GM12872 (cell line): ENCODE data around the gene SPECC1L.

Experiments
- TF ChIP-seq, protein P1 (sequence below): IDR thresholded peaks from 3 replicates; pipeline ENCODE4 v1.5.1; 2011; ENCODE audit warnings: low read depth, mild to moderate bottlenecking, low read length, moderate library complexity; ENCODE audit not compliant: insufficient read depth

Gene SPECC1L

DNA sequence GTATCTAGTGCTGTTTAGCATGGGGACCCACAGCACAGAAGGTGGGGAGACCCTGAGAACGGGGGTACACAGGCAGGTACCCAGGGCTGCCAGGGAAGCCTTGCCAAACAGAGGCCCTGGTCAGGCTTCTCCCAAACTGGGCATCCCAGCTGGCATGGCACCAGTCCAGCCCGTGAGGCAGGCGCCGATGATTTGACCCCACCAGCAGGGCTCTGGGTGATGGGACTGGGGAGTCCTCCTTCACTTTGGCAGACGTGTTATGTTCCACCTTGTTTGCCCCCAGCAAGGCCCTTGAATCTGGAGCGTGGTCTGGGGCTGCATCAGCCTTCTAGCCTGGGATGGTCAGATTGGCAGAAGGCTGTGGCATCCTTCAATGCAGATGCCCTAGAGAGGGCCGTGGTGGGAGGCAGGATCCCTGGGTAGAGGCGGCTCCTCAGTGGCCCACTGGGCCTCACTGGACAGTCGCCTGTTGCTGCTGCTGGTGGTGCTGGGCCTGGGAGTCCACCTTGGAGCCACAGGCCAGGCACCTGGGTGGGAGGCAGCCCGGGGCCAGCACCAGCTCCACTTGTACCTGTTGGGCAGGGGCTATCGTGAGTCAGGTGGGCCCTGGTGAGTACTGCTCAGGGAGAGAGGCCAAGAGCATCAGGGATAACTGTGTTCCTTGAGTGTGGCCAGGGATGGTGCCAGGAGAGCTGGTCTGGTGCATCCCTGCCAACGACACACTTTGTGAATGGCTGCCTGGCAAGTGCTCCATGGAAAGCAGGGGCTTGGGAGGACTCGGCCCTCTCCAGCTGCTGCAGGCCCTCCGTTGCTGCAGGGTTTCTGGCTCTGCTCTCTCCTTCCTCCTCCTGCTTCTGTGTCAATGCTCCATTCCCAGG is 160.0 kb downstream of the SPECC1L start:
- TF ChIP-seq, protein P1, sequence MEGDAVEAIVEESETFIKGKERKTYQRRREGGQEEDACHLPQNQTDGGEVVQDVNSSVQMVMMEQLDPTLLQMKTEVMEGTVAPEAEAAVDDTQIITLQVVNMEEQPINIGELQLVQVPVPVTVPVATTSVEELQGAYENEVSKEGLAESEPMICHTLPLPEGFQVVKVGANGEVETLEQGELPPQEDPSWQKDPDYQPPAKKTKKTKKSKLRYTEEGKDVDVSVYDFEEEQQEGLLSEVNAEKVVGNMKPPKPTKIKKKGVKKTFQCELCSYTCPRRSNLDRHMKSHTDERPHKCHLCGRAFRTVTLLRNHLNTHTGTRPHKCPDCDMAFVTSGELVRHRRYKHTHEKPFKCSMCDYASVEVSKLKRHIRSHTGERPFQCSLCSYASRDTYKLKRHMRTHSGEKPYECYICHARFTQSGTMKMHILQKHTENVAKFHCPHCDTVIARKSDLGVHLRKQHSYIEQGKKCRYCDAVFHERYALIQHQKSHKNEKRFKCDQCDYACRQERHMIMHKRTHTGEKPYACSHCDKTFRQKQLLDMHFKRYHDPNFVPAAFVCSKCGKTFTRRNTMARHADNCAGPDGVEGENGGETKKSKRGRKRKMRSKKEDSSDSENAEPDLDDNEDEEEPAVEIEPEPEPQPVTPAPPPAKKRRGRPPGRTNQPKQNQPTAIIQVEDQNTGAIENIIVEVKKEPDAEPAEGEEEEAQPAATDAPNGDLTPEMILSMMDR = no peak

DNA sequence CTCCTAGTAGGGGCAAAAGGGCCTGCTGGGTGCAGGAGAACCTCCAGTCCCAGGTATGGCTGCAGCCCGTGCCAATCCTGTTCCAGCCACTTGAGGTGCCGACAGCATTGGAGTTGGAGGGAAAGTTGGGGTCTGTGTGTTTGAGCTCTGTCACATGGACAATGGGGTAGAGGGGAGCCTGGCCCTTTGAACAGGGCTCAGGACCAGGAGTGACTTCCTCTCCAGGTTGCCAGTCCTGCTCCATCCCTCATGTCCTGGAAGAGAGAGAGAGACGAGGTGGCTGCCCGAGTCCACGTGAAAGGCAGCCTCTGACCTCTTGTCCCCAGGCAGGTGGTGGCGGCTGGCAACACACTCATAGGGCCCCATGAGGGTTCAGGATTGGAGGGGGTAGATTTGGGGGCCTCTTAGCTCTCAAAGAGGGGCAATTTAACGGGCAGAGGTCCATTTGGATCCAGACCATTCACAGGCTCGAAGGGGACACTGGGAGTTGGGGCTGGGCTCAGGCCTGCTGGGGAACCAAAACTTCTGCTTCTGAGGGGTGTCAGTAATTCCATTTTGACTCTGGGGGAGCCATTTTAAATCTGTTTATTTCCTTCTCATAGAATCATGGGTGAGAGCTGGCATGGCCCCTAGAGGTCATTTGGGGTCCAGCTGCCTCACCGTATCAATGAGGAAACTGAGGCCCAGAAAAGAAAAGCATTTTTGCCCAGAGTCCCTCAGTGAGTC is 160.8 kb downstream of the SPECC1L start:
- TF ChIP-seq, protein P1 = no peak

DNA sequence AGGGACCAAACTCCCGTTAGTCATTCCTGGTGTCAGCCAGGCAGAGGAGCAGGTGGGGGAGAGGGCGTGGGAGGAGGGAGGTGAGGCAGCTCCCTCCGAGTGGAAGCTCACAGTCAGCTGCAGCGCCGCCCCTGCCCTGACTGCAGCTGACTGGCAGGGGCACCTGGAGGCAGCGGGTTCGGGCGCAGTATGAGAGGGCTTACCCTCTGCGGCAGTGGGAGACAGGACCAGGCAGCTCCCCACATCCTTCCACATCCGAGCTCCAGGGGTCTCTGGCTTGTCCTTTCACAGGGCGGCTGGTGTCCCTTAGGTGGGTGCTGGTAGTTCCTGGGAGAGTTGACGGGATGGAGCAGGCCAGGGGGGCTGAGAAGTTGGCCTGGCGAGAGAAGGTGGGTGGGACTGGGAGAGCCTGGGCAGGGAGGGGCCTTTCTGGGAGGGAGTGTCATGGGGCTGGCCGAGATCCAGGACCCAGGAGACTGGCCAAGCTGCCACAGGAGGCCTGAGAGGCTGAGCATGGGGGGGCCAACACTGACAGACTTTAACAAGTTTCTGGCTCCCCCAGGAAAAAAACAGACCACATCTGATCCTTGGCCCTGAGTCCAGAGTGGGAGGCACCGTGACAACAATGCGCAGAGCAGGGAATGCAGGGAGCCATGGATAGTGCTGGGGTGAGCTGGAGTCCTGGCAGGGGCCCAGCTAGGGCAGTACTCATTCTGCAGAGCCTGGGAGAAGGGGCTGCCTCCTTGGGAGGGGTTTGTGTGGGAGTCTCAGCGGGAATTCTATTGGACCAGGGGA is 161.6 kb downstream of the SPECC1L start:
- TF ChIP-seq, protein P1 = no peak

DNA sequence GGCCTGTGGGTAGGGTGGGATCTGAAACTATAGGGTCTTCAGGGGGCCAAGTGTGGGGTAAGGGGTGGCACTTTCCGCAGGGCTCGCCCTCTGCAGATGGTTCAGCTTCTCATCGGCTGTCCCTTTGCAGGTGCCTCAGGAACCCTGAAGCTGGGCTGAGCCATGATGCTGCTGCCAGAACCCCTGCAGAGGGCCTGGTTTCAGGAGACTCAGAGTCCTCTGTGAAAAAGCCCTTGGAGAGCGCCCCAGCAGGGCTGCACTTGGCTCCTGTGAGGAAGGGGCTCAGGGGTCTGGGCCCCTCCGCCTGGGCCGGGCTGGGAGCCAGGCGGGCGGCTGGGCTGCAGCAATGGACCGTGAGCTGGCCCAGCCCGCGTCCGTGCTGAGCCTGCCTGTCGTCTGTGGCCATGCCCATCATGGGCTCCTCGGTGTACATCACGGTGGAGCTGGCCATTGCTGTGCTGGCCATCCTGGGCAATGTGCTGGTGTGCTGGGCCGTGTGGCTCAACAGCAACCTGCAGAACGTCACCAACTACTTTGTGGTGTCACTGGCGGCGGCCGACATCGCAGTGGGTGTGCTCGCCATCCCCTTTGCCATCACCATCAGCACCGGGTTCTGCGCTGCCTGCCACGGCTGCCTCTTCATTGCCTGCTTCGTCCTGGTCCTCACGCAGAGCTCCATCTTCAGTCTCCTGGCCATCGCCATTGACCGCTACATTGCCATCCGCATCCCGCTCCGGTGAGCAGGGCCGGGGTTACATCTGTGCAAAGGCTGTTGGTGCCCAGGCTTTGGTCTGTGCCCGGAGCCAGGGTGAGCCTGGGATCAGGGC is 162.6 kb downstream of the SPECC1L start:
- TF ChIP-seq, protein P1 = no peak

DNA sequence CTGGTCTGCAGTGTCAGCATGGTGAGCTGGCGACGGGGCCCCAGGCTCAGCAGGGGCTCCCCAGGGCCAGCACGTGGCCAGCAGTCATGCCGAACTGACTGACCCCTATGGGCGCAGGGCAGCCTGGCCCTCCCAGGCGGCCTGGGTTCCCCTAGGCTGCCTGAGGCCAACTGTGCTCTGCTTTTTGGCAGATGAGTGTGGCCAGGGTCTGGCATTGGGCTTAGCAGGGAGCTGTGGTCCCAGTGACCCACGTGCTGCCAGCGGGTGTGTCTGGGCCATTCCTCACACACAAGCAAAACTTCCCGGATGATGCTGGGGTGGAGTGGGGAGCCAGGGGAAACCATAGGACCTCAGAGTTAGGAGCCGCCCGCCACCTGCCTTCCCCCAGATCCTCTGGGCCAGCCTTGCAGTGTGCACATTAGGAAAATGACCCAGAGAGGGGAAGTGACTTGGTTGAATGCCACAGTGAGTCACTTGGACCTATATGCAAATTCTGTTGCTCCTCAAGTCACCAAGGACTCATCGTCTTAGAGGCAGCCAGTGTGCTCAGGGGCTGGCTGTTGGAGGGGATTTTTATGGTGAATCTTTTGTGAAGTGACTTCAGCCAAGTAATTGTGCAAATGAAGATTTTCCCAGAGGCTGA is 163.3 kb downstream of the SPECC1L start:
- TF ChIP-seq, protein P1 = no peak

DNA sequence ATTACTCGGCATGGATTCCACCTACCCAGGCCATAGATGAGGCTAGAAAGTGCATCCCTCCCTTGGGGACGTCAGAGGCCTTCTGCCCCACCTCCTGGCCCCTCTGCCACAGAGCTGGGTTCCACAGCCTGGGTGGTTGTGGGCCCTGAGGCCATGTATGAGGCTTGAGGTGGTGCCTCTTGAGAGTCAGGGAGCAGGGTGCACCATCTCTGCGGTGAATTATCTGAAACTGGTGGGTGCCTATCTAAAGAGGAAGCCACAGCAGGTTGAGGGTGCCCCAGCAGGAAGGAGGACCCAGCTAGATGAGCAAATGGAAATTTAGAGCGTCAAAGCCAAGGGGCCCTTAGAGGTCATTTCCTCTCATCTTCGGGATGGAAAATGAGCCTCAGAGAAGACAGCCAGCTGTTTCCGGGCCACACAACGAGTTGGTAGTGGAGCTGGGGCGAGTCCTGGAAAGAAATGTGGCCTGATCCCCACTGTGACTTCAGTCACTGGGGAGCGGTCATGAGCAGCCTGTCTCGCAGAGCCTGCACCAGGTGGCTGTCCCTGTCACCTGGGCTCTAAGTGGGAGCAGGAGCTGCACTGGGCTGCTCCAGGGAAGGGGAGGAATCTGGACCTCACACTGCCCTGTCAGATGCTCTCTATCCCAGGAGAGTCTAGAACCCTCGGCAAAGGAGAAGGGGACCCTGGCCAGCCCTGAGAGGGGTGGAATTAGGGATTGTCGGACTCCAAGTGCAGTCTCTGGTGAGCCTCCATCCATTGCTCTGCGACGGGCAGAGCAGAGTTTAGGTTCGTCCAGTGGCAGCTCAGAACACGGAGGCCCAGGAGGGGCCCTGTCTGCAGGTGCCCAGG is 164.1 kb downstream of the SPECC1L start:
- TF ChIP-seq, protein P1 = no peak
